ENCODE results near the gene PPM1M. TPM values are rescaled to one million over a fixed set of nuclear protein-coding genes. Genes with fewer than 3 reads are reported as not detected.

The PPM1M gene
- total RNA-seq, 3 donors from 2014 or later, result 3.9 to 21.4 (median 9.7) TPM

DNA sequence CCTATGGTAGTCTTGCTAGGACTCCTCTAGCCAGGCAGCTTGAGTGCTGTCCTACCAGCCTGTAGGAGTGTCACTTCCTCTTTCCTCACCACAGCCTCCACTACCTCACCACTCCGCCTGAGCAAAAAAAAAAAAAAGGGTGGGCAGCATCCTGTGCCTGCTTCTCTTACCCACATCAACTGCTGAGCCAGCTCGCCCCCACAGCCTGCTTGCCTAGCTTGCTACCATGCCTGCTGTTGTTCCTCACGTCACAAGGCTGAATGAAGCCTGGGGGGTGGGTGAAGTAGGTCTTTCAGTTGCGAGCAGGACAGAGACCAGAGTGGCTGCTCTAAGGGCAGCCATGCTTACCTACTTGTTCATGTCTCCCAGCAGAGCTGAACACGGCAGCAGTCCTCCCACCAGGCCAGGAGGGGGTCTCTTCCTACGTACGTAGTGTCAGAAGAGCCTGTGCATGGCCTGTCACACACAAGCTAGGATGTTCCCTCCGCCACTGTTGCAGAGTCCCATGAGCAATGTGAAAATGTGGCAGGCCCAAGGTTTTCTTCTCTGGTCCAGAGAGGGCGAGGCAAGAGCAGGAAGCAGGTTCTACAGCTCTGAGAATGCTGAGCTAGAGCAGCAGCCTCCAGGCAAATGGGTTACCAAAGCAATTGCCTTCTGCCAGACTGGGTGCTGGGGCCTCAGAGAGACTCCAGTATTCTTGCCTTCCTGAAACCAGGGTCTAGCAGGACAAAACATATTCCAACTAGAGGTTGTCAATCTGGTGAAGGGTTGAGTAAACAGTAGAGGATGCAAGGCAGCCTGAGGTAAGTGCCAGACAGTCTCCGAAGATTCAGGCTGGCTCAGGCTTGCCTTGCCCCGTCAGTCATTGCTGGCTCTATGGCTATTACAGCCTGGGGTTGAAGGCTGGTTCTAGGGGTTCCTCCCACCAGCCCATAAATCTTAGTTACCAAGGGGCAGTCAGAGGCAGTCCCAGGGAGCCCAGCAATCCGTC is 8.1 kb downstream of the PPM1M start:
- intact Hi-C loops (cut with DNase I, micrococcal nuclease), result no loop called here
- peak; percentile 86 for ATAC-seq
- no peak overlapping the region for H3K4me3 ChIP-seq
- H3K36me3 ChIP-seq (ENCODE audit: low read depth), result peaks cover 10% of the 10 kb centered on the region
- TF ChIP-seq, protein P1, sequence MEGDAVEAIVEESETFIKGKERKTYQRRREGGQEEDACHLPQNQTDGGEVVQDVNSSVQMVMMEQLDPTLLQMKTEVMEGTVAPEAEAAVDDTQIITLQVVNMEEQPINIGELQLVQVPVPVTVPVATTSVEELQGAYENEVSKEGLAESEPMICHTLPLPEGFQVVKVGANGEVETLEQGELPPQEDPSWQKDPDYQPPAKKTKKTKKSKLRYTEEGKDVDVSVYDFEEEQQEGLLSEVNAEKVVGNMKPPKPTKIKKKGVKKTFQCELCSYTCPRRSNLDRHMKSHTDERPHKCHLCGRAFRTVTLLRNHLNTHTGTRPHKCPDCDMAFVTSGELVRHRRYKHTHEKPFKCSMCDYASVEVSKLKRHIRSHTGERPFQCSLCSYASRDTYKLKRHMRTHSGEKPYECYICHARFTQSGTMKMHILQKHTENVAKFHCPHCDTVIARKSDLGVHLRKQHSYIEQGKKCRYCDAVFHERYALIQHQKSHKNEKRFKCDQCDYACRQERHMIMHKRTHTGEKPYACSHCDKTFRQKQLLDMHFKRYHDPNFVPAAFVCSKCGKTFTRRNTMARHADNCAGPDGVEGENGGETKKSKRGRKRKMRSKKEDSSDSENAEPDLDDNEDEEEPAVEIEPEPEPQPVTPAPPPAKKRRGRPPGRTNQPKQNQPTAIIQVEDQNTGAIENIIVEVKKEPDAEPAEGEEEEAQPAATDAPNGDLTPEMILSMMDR (IDR thresholded peaks at IDR 0.05), result no peak
- peak in 2 of 3 donors; percentile 44 to 88 for DNase-seq
- no peaks in the 10 kb centered on the region for H3K9me3 ChIP-seq
- peaks cover 11% of the 10 kb centered on the region for H3K4me1 ChIP-seq (ENCODE audit: low read depth)

DNA sequence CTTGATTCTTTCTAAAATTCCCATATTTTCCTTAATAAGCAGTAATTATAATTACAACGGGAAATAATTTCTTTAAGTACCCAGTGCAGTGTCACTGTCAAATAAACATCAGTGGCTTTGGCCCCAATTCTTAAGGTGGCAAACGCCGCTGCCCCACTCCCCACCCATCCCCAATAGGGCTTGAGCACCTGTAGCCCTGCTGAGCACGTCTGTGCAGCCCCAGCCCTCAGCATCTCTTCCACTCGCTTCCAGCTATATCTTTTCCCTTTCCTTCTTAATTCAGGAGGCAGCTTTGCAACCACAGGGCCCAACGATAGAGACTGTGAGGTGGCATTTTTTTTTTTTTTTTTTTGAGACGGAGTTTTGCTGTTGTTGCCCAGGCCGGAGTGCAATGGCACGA is 9.0 kb downstream of the PPM1M start:
- no peaks in the 10 kb centered on the region for H3K9me3 ChIP-seq
- ATAC-seq (no peak), DNase-seq (peak in 1 of 3 donors; percentile 2)
- peaks cover 11% of the 10 kb centered on the region for H3K4me1 ChIP-seq (ENCODE audit: low read depth)
- intact Hi-C loops (cut with DNase I, micrococcal nuclease), result no loop called here
- H3K4me3 ChIP-seq, result no peak overlapping the region
- TF ChIP-seq, protein P1 (IDR thresholded peaks at IDR 0.05), result no peak
- peaks cover 19% of the 10 kb centered on the region for H3K36me3 ChIP-seq (ENCODE audit: low read depth)

DNA sequence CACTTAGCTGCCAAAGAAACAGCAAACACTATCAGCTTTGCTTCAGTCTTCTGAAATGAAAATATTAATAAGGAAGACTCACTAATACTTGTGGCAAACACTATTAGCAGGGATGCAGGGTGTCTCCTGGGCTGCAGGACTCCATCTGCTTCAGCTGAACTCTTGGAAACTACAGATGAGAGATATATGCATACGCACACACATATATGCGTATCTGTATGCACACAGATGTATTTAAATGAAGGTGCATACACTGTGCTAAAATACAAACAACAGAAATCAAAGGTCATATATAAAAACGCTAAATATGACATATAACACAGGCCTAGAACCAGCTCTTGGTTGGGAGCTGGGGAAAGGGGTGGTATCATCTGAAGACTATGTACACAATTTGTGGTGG is 10.6 kb downstream of the PPM1M start:
- TF ChIP-seq, protein P1 (IDR thresholded peaks at IDR 0.05), result no peak
- no peak for DNase-seq
- H3K4me1 ChIP-seq (ENCODE audit: low read depth), result peaks cover 11% of the 10 kb centered on the region
- H3K9me3 ChIP-seq, result no peaks in the 10 kb centered on the region
- no peak overlapping the region for H3K4me3 ChIP-seq
- intact Hi-C loops (cut with DNase I, micrococcal nuclease), result no loop called here
- H3K36me3 ChIP-seq (ENCODE audit: low read depth), result peaks cover 23% of the 10 kb centered on the region
- ATAC-seq, result no peak

DNA sequence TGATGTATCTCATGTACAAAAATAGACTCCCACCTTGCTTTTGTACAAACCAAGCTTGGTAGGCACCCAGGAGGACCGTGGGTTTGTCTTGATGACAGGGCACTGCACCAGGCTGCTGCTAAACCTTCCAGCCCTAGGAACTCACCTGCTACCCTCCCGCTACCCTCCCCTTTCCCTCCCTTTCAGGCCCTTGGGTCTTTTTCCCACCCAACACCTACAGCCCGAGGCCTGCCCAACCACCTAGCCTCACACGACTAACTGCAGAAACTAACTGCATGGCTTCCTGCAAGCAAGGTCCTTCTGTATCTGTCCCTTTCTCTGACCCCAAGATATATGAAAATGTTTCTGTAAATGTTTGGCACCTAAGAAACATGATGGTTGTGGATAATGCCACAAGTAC is 11.1 kb downstream of the PPM1M start:
- H3K36me3 ChIP-seq (ENCODE audit: low read depth), result peaks cover 23% of the 10 kb centered on the region
- intact Hi-C loops (cut with DNase I, micrococcal nuclease), result no loop called here
- H3K4me1 ChIP-seq (ENCODE audit: low read depth), result peaks cover 11% of the 10 kb centered on the region
- H3K4me3 ChIP-seq, result no peak overlapping the region
- TF ChIP-seq, protein P1 (IDR thresholded peaks at IDR 0.05), result no peak
- no peak for ATAC-seq
- no peaks in the 10 kb centered on the region for H3K9me3 ChIP-seq
- peak in 1 of 3 donors; percentile 1 for DNase-seq

DNA sequence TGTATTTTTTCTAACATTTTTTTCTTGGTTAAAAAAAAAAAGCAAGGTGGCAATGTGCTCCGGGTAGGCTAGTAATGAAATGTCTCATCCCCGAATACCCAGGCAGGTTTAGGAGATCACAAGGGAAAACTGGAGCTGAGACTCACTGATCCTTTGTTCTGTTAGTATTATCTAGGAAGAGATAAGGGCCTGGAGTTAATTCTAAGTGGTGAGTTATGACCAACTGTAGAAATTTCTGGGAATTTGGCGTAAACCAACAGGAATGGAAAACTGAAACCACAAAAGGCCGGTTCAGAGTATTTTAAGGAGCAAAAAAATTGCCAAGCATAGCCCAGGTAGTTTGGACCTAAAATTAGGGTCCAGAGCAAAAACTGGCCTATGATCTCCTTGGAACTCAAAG is 12.4 kb downstream of the PPM1M start:
- H3K4me3 ChIP-seq, result no peak overlapping the region
- peaks cover 11% of the 10 kb centered on the region for H3K4me1 ChIP-seq (ENCODE audit: low read depth)
- intact Hi-C loops (cut with DNase I, micrococcal nuclease), result no loop called here
- TF ChIP-seq, protein P1 (IDR thresholded peaks at IDR 0.05), result no peak
- peaks cover 23% of the 10 kb centered on the region for H3K36me3 ChIP-seq (ENCODE audit: low read depth)
- no peak for DNase-seq
- no peaks in the 10 kb centered on the region for H3K9me3 ChIP-seq
- ATAC-seq, result no peak
